Testis (tissue), 2 donors: ENCODE results near the gene RHOU.

Experiments used
- POLR2A ChIP-seq: fragments of 450-650 bp; IDR thresholded peaks from one replicate; pipeline ENCODE4 v1.6.1; 2017; ENCODE audit warnings: antibody characterized with exemption, mild to moderate bottlenecking, moderate library complexity
- TF ChIP-seq, protein P1 (sequence below), 3 experiments: fragments of 450-650 bp in 2 of 3; fragments of 200-600 bp in 1 of 3; sonication (generic) in 1 of 3; IDR thresholded peaks; one replicate each; pipeline ENCODE4 v1.5.1; 2016 to 2019; ENCODE audit warnings: antibody characterized with exemption in 3 of 3, mild to moderate bottlenecking in 2 of 3, moderate library complexity in 1 of 3

DNA sequence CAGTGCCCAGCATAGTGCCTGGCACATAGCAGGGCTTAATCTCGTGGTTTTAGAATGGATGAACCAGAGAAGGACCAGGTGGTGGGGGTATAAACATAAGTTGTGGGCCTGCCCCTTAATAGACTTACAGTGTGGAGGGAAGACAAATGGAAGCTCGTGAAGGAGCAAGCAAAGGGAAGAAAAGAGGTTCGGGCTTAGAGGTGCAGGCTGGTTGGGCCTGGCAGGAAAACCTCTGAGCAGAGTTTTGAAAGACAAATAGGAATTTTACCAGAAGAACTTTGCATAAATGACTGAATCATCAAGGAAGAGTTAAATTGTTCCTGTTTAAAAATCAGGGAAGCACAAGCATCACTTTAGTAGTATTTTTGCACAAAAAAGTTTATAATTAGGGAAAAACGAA, 4.5 kb downstream of the RHOU start:
- TF ChIP-seq POLR2A = no peak
- TF ChIP-seq, protein P1, sequence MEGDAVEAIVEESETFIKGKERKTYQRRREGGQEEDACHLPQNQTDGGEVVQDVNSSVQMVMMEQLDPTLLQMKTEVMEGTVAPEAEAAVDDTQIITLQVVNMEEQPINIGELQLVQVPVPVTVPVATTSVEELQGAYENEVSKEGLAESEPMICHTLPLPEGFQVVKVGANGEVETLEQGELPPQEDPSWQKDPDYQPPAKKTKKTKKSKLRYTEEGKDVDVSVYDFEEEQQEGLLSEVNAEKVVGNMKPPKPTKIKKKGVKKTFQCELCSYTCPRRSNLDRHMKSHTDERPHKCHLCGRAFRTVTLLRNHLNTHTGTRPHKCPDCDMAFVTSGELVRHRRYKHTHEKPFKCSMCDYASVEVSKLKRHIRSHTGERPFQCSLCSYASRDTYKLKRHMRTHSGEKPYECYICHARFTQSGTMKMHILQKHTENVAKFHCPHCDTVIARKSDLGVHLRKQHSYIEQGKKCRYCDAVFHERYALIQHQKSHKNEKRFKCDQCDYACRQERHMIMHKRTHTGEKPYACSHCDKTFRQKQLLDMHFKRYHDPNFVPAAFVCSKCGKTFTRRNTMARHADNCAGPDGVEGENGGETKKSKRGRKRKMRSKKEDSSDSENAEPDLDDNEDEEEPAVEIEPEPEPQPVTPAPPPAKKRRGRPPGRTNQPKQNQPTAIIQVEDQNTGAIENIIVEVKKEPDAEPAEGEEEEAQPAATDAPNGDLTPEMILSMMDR (IDR thresholded peaks at IDR 0.05) = no peak
